SK-N-SH (cell line): ENCODE data around the gene RALY. TPM values are rescaled to one million over a fixed set of nuclear protein-coding genes. Genes with fewer than 3 reads are reported as not detected.

ENCODE experiments used
- CTCF ChIA-PET: fragments of 300-600, 350-600 bp; formaldehyde crosslinking; extraction: SDS; loops from one replicate; lab custom pipeline; 2021; lab: Yijun Ruan, JAX
- POLR2A ChIA-PET: fragments of 350-600 bp; sonication (Branson Sonifier 250); formaldehyde crosslinking; extraction: SDS; loops from one replicate; lab custom pipeline; 2020; ENCODE audit warnings: antibody characterized with exemption, inconsistent platforms; lab: Yijun Ruan, JAX
- DNase-seq: peaks from one replicate; pipeline ENCODE4 v3.0.0; 2012
- H2AFZ ChIP-seq: fragments of 200-600 bp; sonication (generic); 2 replicates; pipeline ENCODE4 v1.8.1; 2016; ENCODE audit warnings: antibody characterized with exemption, mild to moderate bottlenecking, low read depth
- H3F3A ChIP-seq: fragments of 200-600 bp; sonication (generic); replicated peaks from 2 replicates; pipeline ENCODE3; 2016; ENCODE audit warnings: antibody characterized with exemption, mild to moderate bottlenecking; ENCODE audit not compliant: insufficient read depth
- H3K27ac ChIP-seq, 2 experiments: fragments of 200-500 bp in 1 of 2; fragments of 200-600 bp in 1 of 2; sonication (Bioruptor generic) in 1 of 2; sonication (generic), shearing (Covaris generic) in 1 of 2; 2 replicates each; pipeline versions ENCODE4 v1.5.1 to v1.6.1; 2014 to 2016; ENCODE audit warnings: low read depth in 2 of 2, inconsistent platforms in 1 of 2, low read length in 1 of 2, mild to moderate bottlenecking in 1 of 2, mixed read lengths in 1 of 2
- H3K27me3 ChIP-seq: fragments of 200-600 bp; sonication (generic), shearing (Covaris generic); 2 replicates; pipeline ENCODE4 v1.6.1; 2016; ENCODE audit warnings: mixed run types; ENCODE audit not compliant: insufficient read depth
- H3K36me3 ChIP-seq, 2 experiments: fragments of 200-500 bp in 1 of 2; fragments of 200-600 bp in 1 of 2; sonication (Bioruptor generic) in 1 of 2; sonication (generic) in 1 of 2; replicated peaks in 1 of 2; 2 replicates each; pipeline versions ENCODE3 to v1.5.1; 2014 to 2016; ENCODE audit warnings: low read length in 1 of 2, mild to moderate bottlenecking in 1 of 2; ENCODE audit not compliant: insufficient read depth in 2 of 2, control insufficient read depth in 1 of 2
- H3K4me1 ChIP-seq, 2 experiments: fragments of 200-500 bp in 1 of 2; fragments of 200-600 bp in 1 of 2; sonication (Bioruptor generic) in 1 of 2; sonication (generic), shearing (Covaris generic) in 1 of 2; 2 replicates each; pipeline versions ENCODE4 v1.5.1 to v1.6.1; 2014 to 2016; ENCODE audit warnings: low read depth in 1 of 2, low read length in 1 of 2, mixed run types in 1 of 2; ENCODE audit not compliant: insufficient read depth in 2 of 2, control insufficient read depth in 1 of 2
- H3K4me2 ChIP-seq: fragments of 200-600 bp; sonication (generic), shearing (Covaris generic); 2 replicates; pipeline ENCODE4 v1.6.1; 2017; ENCODE audit warnings: mixed run types
- H3K4me3 ChIP-seq, 2 experiments: fragments of 200-500 bp in 1 of 2; fragments of 200-600 bp in 1 of 2; sonication (Bioruptor generic) in 1 of 2; sonication (generic), shearing (Covaris generic) in 1 of 2; 2 replicates each; pipeline versions ENCODE4 v1.5.1 to v1.8.1; 2014 to 2016; ENCODE audit warnings: low read depth in 2 of 2, inconsistent platforms in 1 of 2, low read length in 1 of 2, mild to moderate bottlenecking in 1 of 2, mixed read lengths in 1 of 2, moderate library complexity in 1 of 2
- H3K79me2 ChIP-seq: fragments of 200-600 bp; sonication (generic); 2 replicates; pipeline ENCODE4 v1.8.1; 2017; ENCODE audit warnings: mild to moderate bottlenecking; ENCODE audit not compliant: insufficient read depth
- H3K9ac ChIP-seq: fragments of 200-600 bp; sonication (generic); 2 replicates; pipeline ENCODE4 v1.6.1; 2017; ENCODE audit warnings: mixed run types
- H3K9me2 ChIP-seq: fragments of 200-600 bp; sonication (generic); 2 replicates; pipeline ENCODE4 v1.6.1; 2017; ENCODE audit warnings: mixed run types
- H3K9me3 ChIP-seq: fragments of 200-600 bp; sonication (generic); 2 replicates; pipeline ENCODE4 v1.6.1; 2017; ENCODE audit warnings: mixed run types, mild to moderate bottlenecking, moderate library complexity
- H4K20me1 ChIP-seq: fragments of 200-600 bp; sonication (generic); 2 replicates; pipeline ENCODE4 v1.6.1; 2017; ENCODE audit warnings: mild to moderate bottlenecking, mixed run types; ENCODE audit not compliant: insufficient read depth
- EP300 ChIP-seq, 2 experiments: IDR thresholded peaks; 2 replicates each; pipeline versions ENCODE4 v1.4.0 to v1.6.1; 2012; ENCODE audit warnings: borderline replicate concordance in 1 of 2, low read depth in 1 of 2, low read length in 1 of 2
- FOXJ3 ChIP-seq: sonication (generic); formaldehyde crosslinking; IDR thresholded peaks from 2 replicates; pipeline ENCODE4 v1.5.1; 2020; ENCODE audit warnings: mild to moderate bottlenecking, missing genetic modification reagents
- GABPA ChIP-seq: IDR thresholded peaks from 2 replicates; pipeline ENCODE4 v1.4.0; 2012; ENCODE audit warnings: low read depth, mild to moderate bottlenecking
- MEF2A ChIP-seq: IDR thresholded peaks from 2 replicates; pipeline ENCODE4 v1.4.0; 2012; ENCODE audit warnings: low read depth, borderline replicate concordance
- MXI1 ChIP-seq: IDR thresholded peaks from 2 replicates; pipeline ENCODE4 v1.6.1; 2012; ENCODE audit warnings: mild to moderate bottlenecking, low read depth, low read length, improper control_type of control experiment
- NRF1 ChIP-seq: IDR thresholded peaks from 2 replicates; pipeline ENCODE4 v1.6.1; 2012; ENCODE audit warnings: low read depth, mild to moderate bottlenecking, low read length
- POLR2AphosphoS5 ChIP-seq: IDR thresholded peaks from 2 replicates; pipeline ENCODE4 v1.6.1; 2012; ENCODE audit warnings: low read depth, low read length
- RAD21 ChIP-seq: IDR thresholded peaks from 2 replicates; pipeline ENCODE4 v1.6.1; 2012; ENCODE audit warnings: mild to moderate bottlenecking, low read length
- SIN3A ChIP-seq: IDR thresholded peaks from 2 replicates; pipeline ENCODE4 v1.6.1; 2012; ENCODE audit warnings: low read depth, mild to moderate bottlenecking, low read length, moderate library complexity, borderline replicate concordance
- SMC3 ChIP-seq: IDR thresholded peaks from 2 replicates; pipeline ENCODE4 v1.6.1; 2012; ENCODE audit warnings: low read depth, low read length, improper control_type of control experiment
- TAF1 ChIP-seq: IDR thresholded peaks from 2 replicates; pipeline ENCODE4 v1.6.1; 2012; ENCODE audit warnings: low read depth, mild to moderate bottlenecking, low read length, moderate library complexity, borderline replicate concordance
- ZBTB33 ChIP-seq: IDR thresholded peaks from 2 replicates; pipeline ENCODE4 v1.4.0; 2012; ENCODE audit warnings: low read depth, borderline replicate concordance
- WGBS: methylation state at CpG from one replicate; pipeline ENCODE4 v1.1.6; 2017; ENCODE audit warnings: low lambda C conversion rate; 5-methylcytosine and 5-hydroxymethylcytosine counted together
- polyA plus RNA-seq, 3 experiments: library from polyadenylated mRNA; depleted of rRNA; stranded (reverse); fragments of >200 nt; gene quantifications; 2 replicates each; pipeline ENCODE4 v1.2.3, GENCODE V29; 2012
- TF ChIP-seq, protein P1 (sequence below): IDR thresholded peaks from 2 replicates; pipeline ENCODE4 v1.6.1; 2012; ENCODE audit warnings: mild to moderate bottlenecking, low read depth, low read length, moderate library complexity
- TF ChIP-seq, protein P2 (sequence below): IDR thresholded peaks from 2 replicates; pipeline ENCODE4 v1.4.0; 2012; ENCODE audit warnings: low read depth

Gene RALY
- polyA plus RNA-seq (2012; rRNA removed): 123 and 130 TPM in 2 replicates
- 71.6 and 108 TPM in 2 replicates for polyA plus RNA-seq (2012; cell fraction: cytosol; rRNA removed)
- polyA plus RNA-seq (2012; cell fraction: nucleus; rRNA removed): 68.3 and 69.8 TPM in 2 replicates

DNA sequence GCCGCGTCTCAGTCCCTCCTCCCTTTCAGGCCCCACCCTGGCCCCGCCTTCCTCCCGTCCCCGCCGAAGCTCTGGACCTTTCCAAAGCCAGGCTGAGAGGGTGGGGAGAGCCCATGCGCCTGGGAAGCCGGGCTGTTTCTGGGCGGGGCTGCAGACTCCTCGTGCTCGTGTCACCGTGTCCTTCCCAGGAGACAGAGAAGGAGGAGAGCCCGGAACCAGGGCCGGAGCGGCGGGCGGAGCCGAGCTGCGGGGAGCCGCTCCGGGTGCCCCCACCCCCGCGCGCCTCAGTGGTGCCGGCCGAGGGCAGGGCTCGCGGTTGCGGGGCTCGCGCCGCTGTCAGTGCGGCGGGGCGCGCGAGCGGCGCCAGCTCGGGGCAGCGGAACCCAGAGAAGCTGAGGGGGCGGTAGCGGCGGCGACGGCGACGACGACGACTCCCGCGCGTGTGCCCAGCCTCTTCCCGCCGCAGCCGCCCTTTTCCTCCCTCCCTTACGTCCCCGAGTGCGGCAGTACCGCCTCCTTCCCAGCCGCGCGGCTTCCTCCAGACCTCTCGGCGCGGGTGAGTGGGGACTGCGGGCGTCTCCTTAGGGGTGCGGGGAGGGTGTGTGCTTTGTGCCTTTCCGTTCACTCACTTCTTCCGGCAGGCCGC, at the start of gene RALY:
Gene RALY (plus strand): TSS at position 336 of the 646 bp plus-strand sequence. CDS start 78,164 bp downstream, outside the sequence.
- peak within 1 kb of the TSS; percentile 99 for H3K9ac ChIP-seq
- under 1% methylated on average over 29 of the region's 72 CpGs for WGBS
- peaks cover 59% of the 10 kb centered on the region for H3K79me2 ChIP-seq
- POLR2A ChIA-PET: interaction anchor here (0.6 to 2.4 kb wide), 19 partner anchors 9 to 262 kb away, joined by 3 to 9 read pairs (median 3); partner anchors contain the start of genes EIF2S2 and ZNF341
- H3F3A ChIP-seq: peaks cover 8% of the 10 kb centered on the region
- CTCF ChIA-PET: interaction anchor here (0.8 to 2.7 kb wide), 5 partner anchors 29 to 201 kb away, joined by 3 to 13 read pairs (median 6); no protein-coding TSS in a partner anchor
- DNase-seq: peak; percentile 98
- no peak for TF ChIP-seq SMC3
- TF ChIP-seq MXI1: peak; percentile 93
- peak; percentile 60 for TF ChIP-seq SIN3A
- peak; percentile 77 for TF ChIP-seq POLR2AphosphoS5
- no peak for TF ChIP-seq RAD21
- TF ChIP-seq, protein P1, sequence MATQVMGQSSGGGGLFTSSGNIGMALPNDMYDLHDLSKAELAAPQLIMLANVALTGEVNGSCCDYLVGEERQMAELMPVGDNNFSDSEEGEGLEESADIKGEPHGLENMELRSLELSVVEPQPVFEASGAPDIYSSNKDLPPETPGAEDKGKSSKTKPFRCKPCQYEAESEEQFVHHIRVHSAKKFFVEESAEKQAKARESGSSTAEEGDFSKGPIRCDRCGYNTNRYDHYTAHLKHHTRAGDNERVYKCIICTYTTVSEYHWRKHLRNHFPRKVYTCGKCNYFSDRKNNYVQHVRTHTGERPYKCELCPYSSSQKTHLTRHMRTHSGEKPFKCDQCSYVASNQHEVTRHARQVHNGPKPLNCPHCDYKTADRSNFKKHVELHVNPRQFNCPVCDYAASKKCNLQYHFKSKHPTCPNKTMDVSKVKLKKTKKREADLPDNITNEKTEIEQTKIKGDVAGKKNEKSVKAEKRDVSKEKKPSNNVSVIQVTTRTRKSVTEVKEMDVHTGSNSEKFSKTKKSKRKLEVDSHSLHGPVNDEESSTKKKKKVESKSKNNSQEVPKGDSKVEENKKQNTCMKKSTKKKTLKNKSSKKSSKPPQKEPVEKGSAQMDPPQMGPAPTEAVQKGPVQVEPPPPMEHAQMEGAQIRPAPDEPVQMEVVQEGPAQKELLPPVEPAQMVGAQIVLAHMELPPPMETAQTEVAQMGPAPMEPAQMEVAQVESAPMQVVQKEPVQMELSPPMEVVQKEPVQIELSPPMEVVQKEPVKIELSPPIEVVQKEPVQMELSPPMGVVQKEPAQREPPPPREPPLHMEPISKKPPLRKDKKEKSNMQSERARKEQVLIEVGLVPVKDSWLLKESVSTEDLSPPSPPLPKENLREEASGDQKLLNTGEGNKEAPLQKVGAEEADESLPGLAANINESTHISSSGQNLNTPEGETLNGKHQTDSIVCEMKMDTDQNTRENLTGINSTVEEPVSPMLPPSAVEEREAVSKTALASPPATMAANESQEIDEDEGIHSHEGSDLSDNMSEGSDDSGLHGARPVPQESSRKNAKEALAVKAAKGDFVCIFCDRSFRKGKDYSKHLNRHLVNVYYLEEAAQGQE: peak; percentile 48; the same call in 1 of the 2 replicates
- no peak for TF ChIP-seq NRF1
- TF ChIP-seq GABPA: no peak
- TF ChIP-seq TAF1: peak; percentile 91
- no peak for TF ChIP-seq ZBTB33
- TF ChIP-seq, protein P2, sequence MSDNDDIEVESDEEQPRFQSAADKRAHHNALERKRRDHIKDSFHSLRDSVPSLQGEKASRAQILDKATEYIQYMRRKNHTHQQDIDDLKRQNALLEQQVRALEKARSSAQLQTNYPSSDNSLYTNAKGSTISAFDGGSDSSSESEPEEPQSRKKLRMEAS: peak; percentile 79; the same call in 1 of the 2 replicates
- no peak for TF ChIP-seq FOXJ3 (CRISPR knock-in tag)
- no peak for TF ChIP-seq MEF2A
- TF ChIP-seq EP300 (IDR thresholded peaks at IDR 0.05; ENCODE audit: borderline replicate concordance in 1 of 2, low read depth in 1 of 2, low read length in 1 of 2): no peak
- peak within 1 kb of the TSS; percentile 93 for H2AFZ ChIP-seq
- H3K36me3 ChIP-seq: peaks cover 0 to 6% of the 10 kb centered on the region in 2 experiments
- peaks cover 44% of the 10 kb centered on the region for H4K20me1 ChIP-seq
- H3K4me3 ChIP-seq: peak within 1 kb of the TSS; percentile 88 to 89
- H3K9me2 ChIP-seq: no peaks in the 10 kb centered on the region
- H3K9me3 ChIP-seq: no peaks in the 10 kb centered on the region
- H3K4me2 ChIP-seq: peak within 1 kb of the TSS; percentile 96
- H3K27me3 ChIP-seq: no peaks in the 10 kb centered on the region
- peaks cover 21 to 25% of the 10 kb centered on the region in 2 experiments; a peak in 3 of 4 replicates for H3K4me1 ChIP-seq
- H3K27ac ChIP-seq: peak within 1 kb of the TSS; percentile 94 to 96
